ENCODE results near the gene GNG13.

The GNG13 gene

GRCh38 chr16:796296-797119 is 4.0 kb downstream of the GNG13 start:
- Histone ChIP-seq H3K27me3 (ENCODE audit: insufficient read depth, poor library complexity, severe bottlenecking) (peaks cover 17% of the 10 kb centered on the region), H3K27ac (replicated peaks) (no peak overlapping the region), H3K4me3 (replicated peaks; ENCODE audit: insufficient read depth, low read length) (no peak overlapping the region)
- TF ChIP-seq CTCF (IDR thresholded peaks at IDR 0.05; ENCODE audit: insufficient read depth, low read length), result no peak
- no peak for TF ChIP-seq REST (IDR thresholded peaks at IDR 0.05; ENCODE audit: insufficient replicate concordance, low read depth)
- no peak for TF ChIP-seq GABPA (IDR thresholded peaks at IDR 0.05; ENCODE audit: low read depth)
- no peak for DNase-seq (ENCODE audit: low read depth in 1 of 2, low spot score in 1 of 2)

GRCh38 chr16:795580-796229 is 4.8 kb downstream of the GNG13 start:
- no peak for TF ChIP-seq REST (IDR thresholded peaks at IDR 0.05; ENCODE audit: insufficient replicate concordance, low read depth)
- no peak for TF ChIP-seq GABPA (IDR thresholded peaks at IDR 0.05; ENCODE audit: low read depth)
- no peak for TF ChIP-seq POLR2AphosphoS5 (IDR thresholded peaks at IDR 0.05; ENCODE audit: low read depth)
- no peak for TF ChIP-seq CTCF (IDR thresholded peaks at IDR 0.05; ENCODE audit: insufficient read depth, low read length)
- no peak for TF ChIP-seq SPI1 (IDR thresholded peaks at IDR 0.05; ENCODE audit: borderline replicate concordance, low read depth)
- Histone ChIP-seq H3K27me3 (ENCODE audit: insufficient read depth, poor library complexity, severe bottlenecking) (peaks cover 9% of the 10 kb centered on the region), H3K4me3 (replicated peaks; ENCODE audit: insufficient read depth, low read length) (no peak overlapping the region), H3K27ac (replicated peaks) (no peak overlapping the region)
- no peak for DNase-seq (ENCODE audit: low read depth in 1 of 2, low spot score in 1 of 2)

GRCh38 chr16:794853-795466 is 5.6 kb downstream of the GNG13 start:
- no peak for DNase-seq (ENCODE audit: low read depth in 1 of 2, low spot score in 1 of 2)
- Histone ChIP-seq H3K27me3 (ENCODE audit: insufficient read depth, poor library complexity, severe bottlenecking) (peaks cover 1% of the 10 kb centered on the region), H3K27ac (replicated peaks) (no peak overlapping the region), H3K4me3 (replicated peaks; ENCODE audit: insufficient read depth, low read length) (no peak overlapping the region)
- TF ChIP-seq GABPA (IDR thresholded peaks at IDR 0.05; ENCODE audit: low read depth), result no peak

GRCh38 chr16:794091-794822 is 6.3 kb downstream of the GNG13 start:
- DNase-seq (ENCODE audit: low read depth in 1 of 2, low spot score in 1 of 2), result no peak
- no peaks in the 10 kb centered on the region for H3K27me3 ChIP-seq (ENCODE audit: insufficient read depth, poor library complexity, severe bottlenecking)
- no peak overlapping the region for H3K27ac ChIP-seq (replicated peaks)
- TF ChIP-seq CTCF (IDR thresholded peaks at IDR 0.05; ENCODE audit: insufficient read depth, low read length) (no peak), SPI1 (IDR thresholded peaks at IDR 0.05; ENCODE audit: borderline replicate concordance, low read depth) (no peak), GABPA (IDR thresholded peaks at IDR 0.05; ENCODE audit: low read depth) (no peak), REST (IDR thresholded peaks at IDR 0.05; ENCODE audit: insufficient replicate concordance, low read depth) (no peak), POLR2AphosphoS5 (IDR thresholded peaks at IDR 0.05; ENCODE audit: low read depth) (no peak)
- H3K4me3 ChIP-seq (replicated peaks; ENCODE audit: insufficient read depth, low read length), result no peak overlapping the region

Measured in HL-60 (cell line).